ENCODE data around the gene KCNMA1. TPM values are rescaled to one million over a fixed set of nuclear protein-coding genes. Genes with fewer than 3 reads are reported as not detected.

The KCNMA1 gene
- total RNA-seq, 2 donors from 2014 or later: 23.2 to 44.5 TPM

GRCh38 chr10:77678146-77678545, 40.5 kb upstream of the KCNMA1 start:
- H3K9me3 ChIP-seq: no peaks in the 10 kb centered on the region
- no peak overlapping the region for H3K9ac ChIP-seq (ENCODE audit: low read depth in 2 of 2, low read length in 2 of 2)
- no peak for TF ChIP-seq CTCF (IDR thresholded peaks at IDR 0.05)
- H3K27me3 ChIP-seq: no peaks in the 10 kb centered on the region
- no peaks in the 10 kb centered on the region for H3K4me1 ChIP-seq
- no peak overlapping the region for H3K27ac ChIP-seq
- H3K36me3 ChIP-seq: no peaks in the 10 kb centered on the region
- H3K4me3 ChIP-seq: no peak overlapping the region
- intact Hi-C loops (cut with DNase I): no loop called here
- DNase-seq: no peak

GRCh38 chr10:77675347-77675746, 37.7 kb upstream of the KCNMA1 start:
- intact Hi-C loops (cut with DNase I): no loop called here
- no peaks in the 10 kb centered on the region for H3K27me3 ChIP-seq
- no peak overlapping the region for H3K27ac ChIP-seq
- no peak overlapping the region for H3K4me3 ChIP-seq
- no peak for TF ChIP-seq CTCF (IDR thresholded peaks at IDR 0.05)
- H3K9ac ChIP-seq (ENCODE audit: low read depth in 2 of 2, low read length in 2 of 2): no peak overlapping the region
- no peaks in the 10 kb centered on the region for H3K9me3 ChIP-seq
- no peaks in the 10 kb centered on the region for H3K4me1 ChIP-seq
- no peak for DNase-seq
- no peaks in the 10 kb centered on the region for H3K36me3 ChIP-seq

GRCh38 chr10:77673515-77674140, 36.0 kb upstream of the KCNMA1 start:
- TF ChIP-seq CTCF (IDR thresholded peaks at IDR 0.05): no peak
- Histone ChIP-seq H3K9me3 (no peaks in the 10 kb centered on the region), H3K27ac (no peak overlapping the region), H3K4me1 (no peaks in the 10 kb centered on the region), H3K36me3 (no peaks in the 10 kb centered on the region), H3K9ac (ENCODE audit: low read depth in 2 of 2, low read length in 2 of 2) (no peak overlapping the region), H3K27me3 (no peaks in the 10 kb centered on the region), H3K4me3 (no peak overlapping the region)
- intact Hi-C loops (cut with DNase I): no loop called here
- DNase-seq: no peak

GRCh38 chr10:77673101-77673500, 35.5 kb upstream of the KCNMA1 start:
- intact Hi-C loops (cut with DNase I): no loop called here
- no peak for TF ChIP-seq CTCF (IDR thresholded peaks at IDR 0.05)
- H3K27ac ChIP-seq: no peak overlapping the region

GRCh38 chr10:77671594-77672252, 34.1 kb upstream of the KCNMA1 start:
- Histone ChIP-seq H3K27me3 (no peaks in the 10 kb centered on the region), H3K4me3 (no peak overlapping the region), H3K27ac (no peak overlapping the region), H3K9me3 (no peaks in the 10 kb centered on the region), H3K9ac (ENCODE audit: low read depth in 2 of 2, low read length in 2 of 2) (no peak overlapping the region), H3K36me3 (no peaks in the 10 kb centered on the region), H3K4me1 (no peaks in the 10 kb centered on the region)
- no peak for TF ChIP-seq CTCF (IDR thresholded peaks at IDR 0.05)
- no peak for DNase-seq
- intact Hi-C loops (cut with DNase I): no loop called here

More at GRCh38 chr10:77673101-77673500, 35.5 kb upstream of the KCNMA1 start:
- Histone ChIP-seq H3K36me3 (no peaks in the 10 kb centered on the region), H3K9me3 (no peaks in the 10 kb centered on the region), H3K9ac (ENCODE audit: low read depth in 2 of 2, low read length in 2 of 2) (no peak overlapping the region), H3K4me1 (no peaks in the 10 kb centered on the region), H3K4me3 (no peak overlapping the region), H3K27me3 (no peaks in the 10 kb centered on the region)
- no peak for DNase-seq
